PC-3 (cell line): ENCODE measurements around the gene CCDC110.

Experiments
- EZH2 ChIP-seq: fragments of 300-600 bp; sonication (generic); IDR thresholded peaks from one replicate; pipeline ENCODE4 v1.6.1; 2017; ENCODE audit warnings: antibody characterized with exemption, mild to moderate bottlenecking, low read length; ENCODE audit not compliant: unreplicated experiment
- EZH2phosphoT487 ChIP-seq: fragments of 300-600 bp; sonication (generic); IDR thresholded peaks from 2 replicates; pipeline ENCODE4 v1.6.1; 2018; ENCODE audit warnings: mild to moderate bottlenecking, antibody characterized with exemption, low read length, borderline replicate concordance
- TF ChIP-seq, protein P1 (sequence below): fragments of 300-600 bp; sonication (generic); conservative IDR thresholded peaks from 2 replicates; pipeline ENCODE4 v1.5.1; 2017; ENCODE audit warnings: antibody characterized with exemption, low read depth, mild to moderate bottlenecking, low read length

DNA sequence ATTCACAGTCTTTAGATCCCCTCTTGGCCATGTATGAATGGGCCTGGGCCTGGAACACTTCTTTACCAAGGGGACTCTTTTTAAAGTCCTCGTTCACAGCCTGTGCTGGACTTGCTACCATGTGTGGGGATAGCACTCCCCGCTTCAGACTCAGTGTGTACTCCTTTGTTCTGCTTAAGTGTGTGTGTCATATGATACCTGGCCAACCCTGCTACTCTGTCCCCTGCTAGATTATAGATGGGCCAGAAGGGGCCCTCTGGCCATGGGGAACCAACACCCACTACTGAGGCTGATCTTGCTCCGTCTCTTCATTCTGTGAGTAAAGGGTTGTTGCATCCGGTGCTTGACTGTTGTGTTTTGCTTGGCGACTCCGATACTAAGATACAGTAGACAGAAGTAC lies 8.0 kb downstream of the CCDC110 start:
- TF ChIP-seq, protein P1, sequence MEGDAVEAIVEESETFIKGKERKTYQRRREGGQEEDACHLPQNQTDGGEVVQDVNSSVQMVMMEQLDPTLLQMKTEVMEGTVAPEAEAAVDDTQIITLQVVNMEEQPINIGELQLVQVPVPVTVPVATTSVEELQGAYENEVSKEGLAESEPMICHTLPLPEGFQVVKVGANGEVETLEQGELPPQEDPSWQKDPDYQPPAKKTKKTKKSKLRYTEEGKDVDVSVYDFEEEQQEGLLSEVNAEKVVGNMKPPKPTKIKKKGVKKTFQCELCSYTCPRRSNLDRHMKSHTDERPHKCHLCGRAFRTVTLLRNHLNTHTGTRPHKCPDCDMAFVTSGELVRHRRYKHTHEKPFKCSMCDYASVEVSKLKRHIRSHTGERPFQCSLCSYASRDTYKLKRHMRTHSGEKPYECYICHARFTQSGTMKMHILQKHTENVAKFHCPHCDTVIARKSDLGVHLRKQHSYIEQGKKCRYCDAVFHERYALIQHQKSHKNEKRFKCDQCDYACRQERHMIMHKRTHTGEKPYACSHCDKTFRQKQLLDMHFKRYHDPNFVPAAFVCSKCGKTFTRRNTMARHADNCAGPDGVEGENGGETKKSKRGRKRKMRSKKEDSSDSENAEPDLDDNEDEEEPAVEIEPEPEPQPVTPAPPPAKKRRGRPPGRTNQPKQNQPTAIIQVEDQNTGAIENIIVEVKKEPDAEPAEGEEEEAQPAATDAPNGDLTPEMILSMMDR = no peak
- TF ChIP-seq EZH2 = no peak
- TF ChIP-seq EZH2phosphoT487 = no peak
